ENCODE data around the gene CPNE2. TPM values are rescaled to one million over a fixed set of nuclear protein-coding genes. Genes with fewer than 3 reads are reported as not detected.

CPNE2 gene
- total and polyA plus RNA-seq, 7 donors, result 22.9 to 75.1 (median 59.9) TPM

- H3K9me3 ChIP-seq, result no peaks in the 10 kb centered on the region
- peaks cover 0 to 95% (median 86%) of the 10 kb centered on the region in 4 donors for H3K4me1 ChIP-seq
- H3K27ac ChIP-seq, result peak overlapping the region in 3 of 4 donors; percentile 58 to 82 (median 73)
- no peak for TF ChIP-seq EP300 (IDR thresholded peaks at IDR 0.05)
- no peak for TF ChIP-seq POLR2A (IDR thresholded peaks at IDR 0.05)
- intact Hi-C loops (cut with DNase I), result no loop called here
- H3K36me3 ChIP-seq, result no peaks in the 10 kb centered on the region
- DNase-seq, result no peak
- H3K4me3 ChIP-seq, result no peak overlapping the region
- no peaks in the 10 kb centered on the region for H3K27me3 ChIP-seq
- WGBS, 2 donors, result 86 to 88% methylated on average over 7 of the region's 7 CpGs
These were observed 100.5 kb downstream of the CPNE2 start for GRCh38 chr16:57192720-57193486.

GRCh38 chr16:57194512-57194911, 102.1 kb downstream of the CPNE2 start:
- no peaks in the 10 kb centered on the region for H3K36me3 ChIP-seq
- intact Hi-C loops (cut with DNase I), result no loop called here
- TF ChIP-seq POLR2A (IDR thresholded peaks at IDR 0.05), result no peak
- no peak for TF ChIP-seq EP300 (IDR thresholded peaks at IDR 0.05)
- TF ChIP-seq, protein P1, sequence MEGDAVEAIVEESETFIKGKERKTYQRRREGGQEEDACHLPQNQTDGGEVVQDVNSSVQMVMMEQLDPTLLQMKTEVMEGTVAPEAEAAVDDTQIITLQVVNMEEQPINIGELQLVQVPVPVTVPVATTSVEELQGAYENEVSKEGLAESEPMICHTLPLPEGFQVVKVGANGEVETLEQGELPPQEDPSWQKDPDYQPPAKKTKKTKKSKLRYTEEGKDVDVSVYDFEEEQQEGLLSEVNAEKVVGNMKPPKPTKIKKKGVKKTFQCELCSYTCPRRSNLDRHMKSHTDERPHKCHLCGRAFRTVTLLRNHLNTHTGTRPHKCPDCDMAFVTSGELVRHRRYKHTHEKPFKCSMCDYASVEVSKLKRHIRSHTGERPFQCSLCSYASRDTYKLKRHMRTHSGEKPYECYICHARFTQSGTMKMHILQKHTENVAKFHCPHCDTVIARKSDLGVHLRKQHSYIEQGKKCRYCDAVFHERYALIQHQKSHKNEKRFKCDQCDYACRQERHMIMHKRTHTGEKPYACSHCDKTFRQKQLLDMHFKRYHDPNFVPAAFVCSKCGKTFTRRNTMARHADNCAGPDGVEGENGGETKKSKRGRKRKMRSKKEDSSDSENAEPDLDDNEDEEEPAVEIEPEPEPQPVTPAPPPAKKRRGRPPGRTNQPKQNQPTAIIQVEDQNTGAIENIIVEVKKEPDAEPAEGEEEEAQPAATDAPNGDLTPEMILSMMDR (IDR thresholded peaks at IDR 0.05), result no peak
- TF ChIP-seq POLR2AphosphoS5 (IDR thresholded peaks at IDR 0.05), result peak in 3 of 4 donors; percentile 28 to 64 (median 41)
- H3K27me3 ChIP-seq, result no peaks in the 10 kb centered on the region
- no peak for DNase-seq
- H3K27ac ChIP-seq, result peak overlapping the region; percentile 37 to 82 (median 66)
- H3K9me3 ChIP-seq, result no peaks in the 10 kb centered on the region
- H3K4me3 ChIP-seq, result peak overlapping the region in 1 of 4 donors; percentile 17
- H3K4me1 ChIP-seq, result peaks cover 0 to 94% (median 76%) of the 10 kb centered on the region in 4 donors

GRCh38 chr16:57196286-57196685, 103.9 kb downstream of the CPNE2 start:
- DNase-seq, result no peak
- intact Hi-C loops (cut with DNase I), result no loop called here
- Histone ChIP-seq H3K4me3 (no peak overlapping the region), H3K27me3 (no peaks in the 10 kb centered on the region), H3K9me3 (no peaks in the 10 kb centered on the region), H3K27ac (peak overlapping the region in 3 of 4 donors; percentile 23 to 82 (median 73)), H3K4me1 (peaks cover 0 to 76% (median 59%) of the 10 kb centered on the region in 4 donors), H3K36me3 (no peaks in the 10 kb centered on the region)
- TF ChIP-seq POLR2AphosphoS5 (IDR thresholded peaks at IDR 0.05) (no peak), EP300 (IDR thresholded peaks at IDR 0.05) (no peak), POLR2A (IDR thresholded peaks at IDR 0.05) (no peak)
- TF ChIP-seq, protein P1 (IDR thresholded peaks at IDR 0.05), result no peak
- 92 to 93% methylated on average over 4 of the region's 4 CpGs for WGBS, 2 donors

- Histone ChIP-seq H3K4me3 (no peak overlapping the region), H3K9me3 (no peaks in the 10 kb centered on the region), H3K4me1 (peaks cover 0 to 71% (median 54%) of the 10 kb centered on the region in 4 donors), H3K27me3 (no peaks in the 10 kb centered on the region), H3K27ac (peak overlapping the region in 3 of 4 donors; percentile 23 to 82 (median 73)), H3K36me3 (no peaks in the 10 kb centered on the region)
- intact Hi-C loops (cut with DNase I), result no loop called here
- no peak for DNase-seq
- 73 to 81% methylated on average over 3 of the region's 3 CpGs for WGBS, 2 donors
- TF ChIP-seq, protein P1 (IDR thresholded peaks at IDR 0.05), result no peak
- no peak for TF ChIP-seq POLR2A (IDR thresholded peaks at IDR 0.05)
- TF ChIP-seq EP300 (IDR thresholded peaks at IDR 0.05), result no peak
- TF ChIP-seq POLR2AphosphoS5 (IDR thresholded peaks at IDR 0.05), result no peak
These were observed 104.4 kb downstream of the CPNE2 start for GRCh38 chr16:57196753-57197152.

Other genes with a start within 250 kb of the CPNE2 start
- gene SLC12A3, start 227.4 kb upstream of the CPNE2 start, total RNA-seq, result not detected
- gene SLC12A3, start 227.4 kb upstream of the CPNE2 start, polyA plus RNA-seq, result under 1 TPM in 1 of 3 donors, not detected in 2; 0.16 TPM
- gene HERPUD1, start 160.4 kb upstream of the CPNE2 start, total RNA-seq, result 10 to 100 TPM; 63.1 to 93.1 (median 73.1) TPM
- gene HERPUD1, start 160.4 kb upstream of the CPNE2 start, polyA plus RNA-seq, result 100 to 1,000 TPM in 1 of 3 donors, 10 to 100 TPM in 2; 54.1 to 119 (median 59.2) TPM
- under 1 TPM in 2 of 4 donors, not detected in 2; 0.36 to 0.55 TPM for gene CETP, start 130.6 kb upstream of the CPNE2 start, total RNA-seq
- 1 to 10 TPM in 2 of 3 donors, not detected in 1; 1.2 to 2.1 TPM for gene CETP, start 130.6 kb upstream of the CPNE2 start, polyA plus RNA-seq
- 10 to 100 TPM in 3 of 4 donors, 1 to 10 TPM in 1; 9.5 to 37.7 (median 16.0) TPM for gene NLRC5, start 103.0 kb upstream of the CPNE2 start, total RNA-seq
- 100 to 1,000 TPM in 1 of 3 donors, 10 to 100 TPM in 2; 13.8 to 119 (median 24.0) TPM for gene NLRC5, start 103.0 kb upstream of the CPNE2 start, polyA plus RNA-seq
- 10 to 100 TPM; 60.1 to 81.3 (median 76.9) TPM for gene PSME3IP1, start 93.5 kb downstream of the CPNE2 start, total RNA-seq
- gene PSME3IP1, start 93.5 kb downstream of the CPNE2 start, polyA plus RNA-seq, result 10 to 100 TPM; 70.5 to 75.4 (median 73.9) TPM
- 10 to 100 TPM; 30.6 to 42.7 (median 34.1) TPM for gene RSPRY1, start 93.7 kb downstream of the CPNE2 start, total RNA-seq
- gene RSPRY1, start 93.7 kb downstream of the CPNE2 start, polyA plus RNA-seq, result 10 to 100 TPM; 12.6 to 17.8 (median 16.6) TPM
- 10 to 100 TPM; 64.7 to 85.6 (median 74.4) TPM for gene ARL2BP, start 152.7 kb downstream of the CPNE2 start, total RNA-seq
- gene ARL2BP, start 152.7 kb downstream of the CPNE2 start, polyA plus RNA-seq, result 10 to 100 TPM; 28.6 to 39.0 (median 36.8) TPM
- 1 to 10 TPM in 3 of 4 donors, under 1 TPM in 1; 0.99 to 4.7 (median 2.8) TPM for gene PLLP, start 192.1 kb downstream of the CPNE2 start, total RNA-seq
- gene PLLP, start 192.1 kb downstream of the CPNE2 start, polyA plus RNA-seq, result 10 to 100 TPM in 1 of 3 donors, 1 to 10 TPM in 2; 4.2 to 10.2 (median 8.0) TPM